ENCODE measurements around the gene MAST3.
"Not testable (repeated sequence)": the region's sequence is repeated elsewhere in the genome, so short reads cannot be mapped to it uniquely, and the experiment has no call there.

Gene MAST3

DNA sequence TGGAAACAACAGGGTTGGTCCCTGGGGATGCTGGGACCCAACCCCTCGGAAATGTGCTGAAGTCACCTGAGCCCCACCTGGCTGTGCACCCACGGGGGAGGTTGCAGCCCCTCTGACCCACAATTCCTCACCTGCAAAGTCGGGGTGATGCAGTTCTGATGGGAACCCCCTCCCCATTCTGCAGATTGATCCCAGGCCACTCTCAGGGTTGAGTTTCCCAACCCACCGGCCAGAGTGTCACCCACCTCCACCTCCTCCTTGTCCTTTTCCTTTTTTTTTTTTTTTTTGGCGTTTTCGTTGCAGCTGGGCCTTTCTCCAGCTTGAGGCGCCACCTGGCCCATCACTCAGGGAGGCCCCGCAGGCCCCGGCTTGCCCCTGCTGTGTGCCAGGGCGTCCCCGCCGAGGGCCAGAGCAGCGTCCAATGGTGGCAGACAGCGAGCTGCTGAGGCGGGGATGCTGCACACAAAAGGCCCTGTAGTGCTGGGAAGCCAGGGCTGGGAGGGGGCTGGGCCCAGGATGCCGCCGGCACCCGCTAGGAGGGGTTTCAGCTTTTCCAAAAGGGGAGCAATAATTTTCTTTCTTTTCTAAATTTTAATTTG, 60.0 kb downstream of the MAST3 start:
- H3K4me3 ChIP-seq (ENCODE audit: low read length), result no peak overlapping the region
- TF ChIP-seq, protein P1, sequence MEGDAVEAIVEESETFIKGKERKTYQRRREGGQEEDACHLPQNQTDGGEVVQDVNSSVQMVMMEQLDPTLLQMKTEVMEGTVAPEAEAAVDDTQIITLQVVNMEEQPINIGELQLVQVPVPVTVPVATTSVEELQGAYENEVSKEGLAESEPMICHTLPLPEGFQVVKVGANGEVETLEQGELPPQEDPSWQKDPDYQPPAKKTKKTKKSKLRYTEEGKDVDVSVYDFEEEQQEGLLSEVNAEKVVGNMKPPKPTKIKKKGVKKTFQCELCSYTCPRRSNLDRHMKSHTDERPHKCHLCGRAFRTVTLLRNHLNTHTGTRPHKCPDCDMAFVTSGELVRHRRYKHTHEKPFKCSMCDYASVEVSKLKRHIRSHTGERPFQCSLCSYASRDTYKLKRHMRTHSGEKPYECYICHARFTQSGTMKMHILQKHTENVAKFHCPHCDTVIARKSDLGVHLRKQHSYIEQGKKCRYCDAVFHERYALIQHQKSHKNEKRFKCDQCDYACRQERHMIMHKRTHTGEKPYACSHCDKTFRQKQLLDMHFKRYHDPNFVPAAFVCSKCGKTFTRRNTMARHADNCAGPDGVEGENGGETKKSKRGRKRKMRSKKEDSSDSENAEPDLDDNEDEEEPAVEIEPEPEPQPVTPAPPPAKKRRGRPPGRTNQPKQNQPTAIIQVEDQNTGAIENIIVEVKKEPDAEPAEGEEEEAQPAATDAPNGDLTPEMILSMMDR (conservative IDR thresholded peaks at IDR 0.05; ENCODE audit: low read depth, low read length), result peak; percentile 12

DNA sequence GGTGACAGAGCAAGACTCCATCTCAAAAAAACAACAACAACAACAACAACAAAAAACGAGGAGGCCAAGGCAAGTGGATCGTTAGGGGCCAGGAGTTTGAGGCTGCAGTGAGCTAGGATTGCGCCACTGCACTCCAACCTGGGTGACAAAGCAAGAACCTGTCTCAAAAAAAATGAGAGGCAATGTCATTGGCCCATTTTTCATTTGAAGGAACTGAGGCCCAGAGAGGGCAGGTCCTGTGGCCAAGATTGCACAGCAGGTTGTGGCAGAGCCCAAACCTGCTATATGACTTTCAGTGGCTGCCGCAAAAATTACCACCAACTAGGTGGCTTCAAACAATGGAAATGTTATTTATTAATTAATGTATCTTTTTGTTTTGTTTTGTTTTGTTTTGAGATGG, 60.9 kb downstream of the MAST3 start:
- H3K4me3 ChIP-seq (ENCODE audit: low read length), result no peak overlapping the region
- TF ChIP-seq, protein P1 (conservative IDR thresholded peaks at IDR 0.05; ENCODE audit: low read depth, low read length), result no peak
- no peak for DNase-seq (ENCODE audit: low read depth)

More for the DNA sequence above, 60.0 kb downstream of the MAST3 start:
- DNase-seq (ENCODE audit: low read depth), result peak; percentile 38

DNA sequence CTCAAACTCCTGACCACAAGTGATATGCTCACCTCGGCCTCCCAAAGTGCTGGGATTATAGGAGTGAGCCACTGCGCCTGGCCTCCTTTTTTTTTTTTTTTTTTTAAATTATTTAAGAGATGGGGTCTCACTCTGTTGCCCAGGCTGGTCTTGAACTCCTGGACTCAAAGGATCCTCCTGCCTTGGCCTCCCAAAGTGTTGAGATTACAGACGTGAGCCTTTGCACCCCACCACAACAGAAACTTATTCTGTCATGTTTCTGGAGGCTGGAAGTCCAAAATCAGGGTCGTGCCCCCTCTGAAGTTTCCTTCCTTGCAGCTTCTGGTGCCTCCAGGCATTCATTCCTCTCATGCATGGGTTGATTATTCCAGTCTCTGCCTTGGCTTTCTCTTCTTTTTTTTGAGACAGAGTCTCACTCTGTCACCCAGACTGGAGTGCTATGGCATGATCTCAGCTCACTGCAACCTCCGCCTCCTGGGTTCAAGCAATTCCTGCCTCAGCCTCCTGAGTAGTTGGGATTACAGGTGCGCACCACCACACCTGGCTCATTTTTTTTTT, 61.6 kb downstream of the MAST3 start:
- DNase-seq (ENCODE audit: low read depth); H3K4me3 ChIP-seq (ENCODE audit: low read length): not testable (repeated sequence)

DNA sequence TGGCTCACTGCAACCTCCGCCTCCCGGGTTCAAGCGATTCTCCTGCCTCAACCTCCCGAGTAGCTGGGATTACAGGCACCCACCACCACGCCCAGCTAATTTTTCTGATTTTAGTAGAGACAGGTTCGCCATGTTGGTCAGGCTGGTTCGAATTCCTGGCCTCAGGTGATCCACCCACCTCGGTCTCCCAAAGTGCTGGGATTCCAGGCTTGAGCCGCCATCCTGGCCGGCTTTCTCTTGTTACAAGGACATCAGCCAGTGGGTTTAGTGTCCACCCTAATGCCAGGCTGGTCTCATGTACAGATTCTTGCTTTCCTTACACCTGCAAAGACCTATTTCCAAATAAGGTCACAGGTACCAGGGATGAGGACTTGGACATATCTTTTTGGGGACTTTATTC, 62.2 kb downstream of the MAST3 start:
- H3K4me3 ChIP-seq (ENCODE audit: low read length), result no peak overlapping the region
- no peak for DNase-seq (ENCODE audit: low read depth)
- TF ChIP-seq, protein P1 (conservative IDR thresholded peaks at IDR 0.05; ENCODE audit: low read depth, low read length), result no peak

DNA sequence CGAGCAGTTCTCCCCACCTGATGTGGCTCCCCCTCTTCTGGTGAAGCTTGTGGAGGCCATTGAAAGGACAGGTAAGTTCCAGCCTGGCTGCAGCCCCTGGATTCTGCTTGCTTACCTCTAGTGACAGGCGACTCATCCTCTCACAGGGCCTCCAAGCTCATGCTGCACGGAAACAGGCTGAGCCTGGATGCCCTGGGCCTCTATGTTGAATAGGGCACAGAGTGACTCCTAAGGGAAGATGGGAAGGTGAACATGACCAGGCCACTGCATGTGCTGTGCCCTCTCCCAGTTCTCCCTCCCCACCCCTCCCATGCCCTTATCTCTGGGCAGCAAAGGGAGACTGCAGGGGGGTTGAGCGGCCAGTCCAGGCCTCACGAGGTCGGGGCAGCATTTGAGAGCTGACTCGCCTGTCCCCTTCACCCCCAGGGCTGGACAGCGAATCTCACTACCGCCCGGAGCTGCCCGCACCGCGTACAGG, 63.0 kb downstream of the MAST3 start:
- TF ChIP-seq, protein P1 (conservative IDR thresholded peaks at IDR 0.05; ENCODE audit: low read depth, low read length), result no peak
- no peak overlapping the region for H3K4me3 ChIP-seq (ENCODE audit: low read length)
- no peak for DNase-seq (ENCODE audit: low read depth)

DNA sequence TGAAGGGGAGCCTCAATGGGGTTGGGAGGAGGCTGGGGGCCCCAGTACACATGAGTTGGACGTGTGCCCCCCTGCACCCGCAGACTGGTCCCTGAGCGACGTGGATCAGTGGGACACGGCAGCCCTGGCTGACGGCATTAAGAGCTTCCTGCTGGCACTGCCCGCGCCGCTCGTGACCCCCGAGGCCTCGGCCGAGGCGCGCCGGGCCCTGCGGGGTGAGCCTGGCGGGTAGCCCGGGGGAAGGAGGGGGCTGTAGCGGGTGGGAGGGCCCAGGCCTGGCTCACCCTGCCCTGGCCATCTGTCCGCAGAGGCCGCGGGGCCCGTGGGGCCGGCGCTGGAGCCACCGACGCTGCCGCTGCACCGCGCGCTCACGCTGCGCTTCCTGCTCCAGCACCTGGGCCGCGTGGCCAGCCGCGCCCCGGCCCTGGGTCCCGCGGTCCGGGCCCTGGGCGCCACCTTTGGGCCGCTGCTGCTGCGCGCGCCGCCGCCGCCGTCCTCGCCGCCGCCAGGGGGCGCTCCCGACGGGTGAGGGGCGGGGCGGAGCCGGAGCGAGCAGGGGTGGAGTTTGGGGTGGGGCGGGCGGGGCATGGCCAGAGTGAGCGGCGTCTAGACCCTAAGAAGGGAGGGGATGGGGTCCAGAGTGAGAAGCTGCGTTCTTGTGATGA, 63.5 kb downstream of the MAST3 start:
- no peak for DNase-seq (ENCODE audit: low read depth)
- no peak overlapping the region for H3K4me3 ChIP-seq (ENCODE audit: low read length)
- TF ChIP-seq, protein P1 (conservative IDR thresholded peaks at IDR 0.05; ENCODE audit: low read depth, low read length), result peak; percentile 33

DNA sequence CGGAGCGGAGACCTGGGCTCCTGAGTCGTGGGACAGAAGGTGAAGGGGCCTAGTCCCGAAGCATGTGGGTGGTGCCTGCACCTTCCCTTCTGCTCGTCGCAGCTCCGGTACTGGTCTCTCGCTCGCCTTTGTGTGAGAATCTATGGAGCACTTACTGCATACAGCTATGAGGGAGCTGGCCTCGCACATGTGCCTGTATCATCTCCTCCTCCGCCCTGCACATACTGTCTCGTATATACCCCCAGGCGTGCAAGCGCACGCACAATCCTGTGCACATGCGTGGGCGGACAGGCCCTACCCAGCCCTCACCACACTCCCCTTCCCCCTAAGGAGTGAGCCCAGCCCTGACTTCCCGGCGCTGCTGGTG, 64.0 kb downstream of the MAST3 start:
- TF ChIP-seq, protein P1 (conservative IDR thresholded peaks at IDR 0.05; ENCODE audit: low read depth, low read length), result no peak

More for the DNA sequence above, 64.0 kb downstream of the MAST3 start:
- H3K4me3 ChIP-seq (ENCODE audit: low read length), result peak overlapping the region; percentile 11
- no peak for DNase-seq (ENCODE audit: low read depth)

All from retinal pigment epithelial cell (primary cell).